GM12864 (cell line): ENCODE data around the gene POU4F2.

ENCODE experiments used
- DNase-seq: peaks from one replicate; pipeline ENCODE4 v3.0.0-alpha.2; 2011; ENCODE audit warnings: low read depth
- H3K4me3 ChIP-seq: 2 replicates; pipeline ENCODE4 v1.5.1; 2011; ENCODE audit warnings: mild to moderate bottlenecking, low read depth, low read length, control low read depth
- TF ChIP-seq, protein P1 (sequence below): IDR thresholded peaks from 2 replicates; pipeline ENCODE4 v1.5.1; 2011; ENCODE audit warnings: low read depth, mild to moderate bottlenecking, moderate library complexity, low read length, control low read depth, inconsistent platforms; ENCODE audit errors: missing control alignments

POU4F2 gene

DNA sequence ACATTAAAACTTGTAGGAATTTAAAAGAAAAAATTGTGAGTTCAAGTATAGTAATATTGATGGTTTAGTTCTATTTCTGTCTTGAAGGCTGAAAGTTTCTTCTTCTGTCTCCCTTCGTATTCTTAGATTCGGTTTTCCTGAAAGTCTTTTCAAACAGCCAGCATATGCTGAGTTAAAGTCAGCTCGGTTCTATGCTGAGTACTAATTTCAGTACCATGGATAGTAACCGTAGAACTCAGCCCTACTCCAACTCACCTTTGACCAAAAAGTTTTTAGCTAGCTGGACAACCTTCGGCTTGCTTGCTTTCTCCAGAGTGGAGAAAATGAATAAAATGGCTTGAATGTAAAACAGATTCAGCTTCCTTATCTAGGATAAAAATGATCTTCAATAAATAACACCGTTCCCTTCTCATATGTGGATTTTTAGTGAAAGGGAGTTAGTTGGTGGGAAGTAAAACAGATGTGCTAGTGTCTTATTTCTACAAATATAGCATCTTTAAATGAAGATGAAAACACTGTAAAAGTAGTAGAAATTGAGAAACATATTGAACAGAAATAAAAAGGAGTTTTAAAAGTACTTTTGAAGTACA, 5.2 kb downstream of the POU4F2 start:
- no peak for DNase-seq
- TF ChIP-seq, protein P1, sequence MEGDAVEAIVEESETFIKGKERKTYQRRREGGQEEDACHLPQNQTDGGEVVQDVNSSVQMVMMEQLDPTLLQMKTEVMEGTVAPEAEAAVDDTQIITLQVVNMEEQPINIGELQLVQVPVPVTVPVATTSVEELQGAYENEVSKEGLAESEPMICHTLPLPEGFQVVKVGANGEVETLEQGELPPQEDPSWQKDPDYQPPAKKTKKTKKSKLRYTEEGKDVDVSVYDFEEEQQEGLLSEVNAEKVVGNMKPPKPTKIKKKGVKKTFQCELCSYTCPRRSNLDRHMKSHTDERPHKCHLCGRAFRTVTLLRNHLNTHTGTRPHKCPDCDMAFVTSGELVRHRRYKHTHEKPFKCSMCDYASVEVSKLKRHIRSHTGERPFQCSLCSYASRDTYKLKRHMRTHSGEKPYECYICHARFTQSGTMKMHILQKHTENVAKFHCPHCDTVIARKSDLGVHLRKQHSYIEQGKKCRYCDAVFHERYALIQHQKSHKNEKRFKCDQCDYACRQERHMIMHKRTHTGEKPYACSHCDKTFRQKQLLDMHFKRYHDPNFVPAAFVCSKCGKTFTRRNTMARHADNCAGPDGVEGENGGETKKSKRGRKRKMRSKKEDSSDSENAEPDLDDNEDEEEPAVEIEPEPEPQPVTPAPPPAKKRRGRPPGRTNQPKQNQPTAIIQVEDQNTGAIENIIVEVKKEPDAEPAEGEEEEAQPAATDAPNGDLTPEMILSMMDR, result no peak
- H3K4me3 ChIP-seq, result no peak overlapping the region

DNA sequence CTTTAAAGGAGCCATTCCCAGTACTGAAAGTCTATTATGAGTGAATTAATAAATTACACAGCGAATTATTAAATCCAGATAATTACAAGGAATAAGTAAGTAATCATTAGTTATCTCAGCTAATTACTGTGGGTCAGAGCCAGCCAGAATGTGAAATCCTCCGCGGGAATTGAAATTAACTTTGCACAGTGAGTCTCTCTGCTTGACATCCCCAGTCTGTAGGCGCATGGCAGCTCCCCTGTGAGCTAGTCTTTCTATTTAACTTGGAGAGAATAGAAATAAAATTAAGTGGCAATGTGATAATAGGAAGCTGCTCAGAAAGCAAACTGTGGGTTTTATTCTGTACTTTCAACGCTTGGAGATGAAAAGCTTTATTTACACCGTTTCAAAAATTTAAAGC, 7.2 kb downstream of the POU4F2 start:
- DNase-seq, result no peak
- TF ChIP-seq, protein P1, result no peak
- no peak overlapping the region for H3K4me3 ChIP-seq

DNA sequence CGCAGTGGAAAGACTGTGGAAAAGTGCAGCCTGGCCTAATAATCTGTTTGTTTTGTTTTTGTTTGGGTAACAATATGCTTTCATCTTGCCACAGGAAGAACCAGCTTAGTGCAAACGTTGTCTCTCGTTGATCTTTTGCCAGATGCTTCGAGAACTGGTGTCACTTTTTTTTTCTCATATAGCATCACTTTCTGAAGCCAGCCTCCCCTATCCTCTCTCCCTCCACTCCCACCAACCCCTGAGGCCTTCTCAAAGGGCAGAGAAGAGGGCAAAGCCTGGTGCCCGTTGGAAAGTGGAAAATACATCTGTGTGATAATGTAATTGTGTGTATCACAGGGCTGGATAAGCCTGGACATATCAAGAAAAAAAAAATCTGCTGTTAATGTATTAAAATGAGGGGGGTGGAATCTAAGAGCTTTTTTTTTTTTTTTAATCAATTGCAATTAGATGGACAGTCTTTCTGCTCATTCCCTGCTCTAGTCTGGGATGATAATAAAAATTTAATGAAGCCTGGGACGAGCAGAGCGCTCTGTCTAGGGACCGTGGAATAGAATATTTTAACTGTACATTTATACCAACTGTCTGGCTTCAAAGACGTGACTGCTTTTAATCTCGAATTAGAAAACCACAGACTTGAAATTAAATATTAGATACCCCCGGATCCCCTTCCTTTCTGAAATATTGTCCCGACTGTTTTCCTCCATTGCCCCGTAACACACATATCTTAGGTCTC, 8.1 kb downstream of the POU4F2 start:
- DNase-seq, result no peak
- no peak overlapping the region for H3K4me3 ChIP-seq
- TF ChIP-seq, protein P1, result no peak

DNA sequence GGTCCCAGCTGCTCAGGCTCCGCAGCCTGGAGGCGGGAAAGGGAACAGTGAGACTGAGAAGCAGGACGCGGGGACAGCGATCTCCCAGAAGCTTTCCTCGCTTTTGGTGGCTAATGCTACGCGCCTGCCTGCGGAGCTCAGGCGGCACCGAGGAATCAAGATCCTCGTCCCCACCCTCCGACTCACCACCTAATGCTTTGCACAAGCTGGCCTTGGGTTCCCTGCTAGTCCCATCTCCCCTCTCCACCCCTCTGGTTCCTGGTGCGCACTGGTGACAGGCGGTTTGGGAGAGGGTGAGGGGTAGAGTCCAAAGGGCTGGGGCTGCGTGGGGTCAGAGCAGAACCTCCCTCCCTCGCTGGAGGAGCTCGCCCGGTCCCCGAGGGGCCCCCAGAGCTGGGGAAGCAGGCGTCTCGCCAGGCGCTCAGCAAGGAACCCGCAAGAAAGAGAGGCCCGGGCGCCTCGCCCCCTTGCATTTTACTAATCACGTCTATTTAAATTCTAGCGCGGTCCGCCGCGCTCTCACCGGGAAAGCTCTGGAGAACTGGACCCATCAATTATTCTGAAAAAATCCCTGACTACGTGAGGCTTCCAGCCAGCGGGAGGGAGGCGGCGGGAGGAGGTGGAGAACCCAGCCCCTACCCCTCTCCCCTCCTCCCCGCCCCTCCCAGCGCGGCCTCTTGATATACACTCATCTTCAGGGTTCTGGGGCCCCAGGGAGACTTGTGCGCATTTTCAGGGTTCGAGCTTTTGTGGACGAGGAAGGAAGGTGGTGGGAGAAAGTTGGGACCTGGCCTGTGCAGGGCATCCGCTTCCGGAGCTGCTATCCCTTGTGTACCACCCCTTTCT, 9.1 kb downstream of the POU4F2 start:
- no peak overlapping the region for H3K4me3 ChIP-seq
- DNase-seq, result no peak
- TF ChIP-seq, protein P1, result no peak

DNA sequence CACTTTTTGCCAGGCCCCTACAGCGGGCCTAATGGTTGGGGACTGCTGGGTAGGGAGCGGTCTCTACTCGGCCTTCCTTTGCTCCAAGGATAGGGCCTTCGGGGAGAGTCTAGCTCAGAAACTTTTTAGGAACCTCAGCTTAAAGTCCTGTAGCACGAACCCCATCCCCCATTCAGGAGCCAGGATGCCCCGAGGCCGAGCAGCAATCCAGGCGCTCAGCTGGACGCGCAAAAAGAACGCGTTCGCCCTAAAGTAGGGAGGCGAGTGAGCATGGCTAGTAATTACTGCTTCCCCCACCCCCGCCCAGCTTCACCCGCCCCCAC, 9.7 kb downstream of the POU4F2 start:
- no peak for DNase-seq
- TF ChIP-seq, protein P1, result no peak
- H3K4me3 ChIP-seq, result no peak overlapping the region

DNA sequence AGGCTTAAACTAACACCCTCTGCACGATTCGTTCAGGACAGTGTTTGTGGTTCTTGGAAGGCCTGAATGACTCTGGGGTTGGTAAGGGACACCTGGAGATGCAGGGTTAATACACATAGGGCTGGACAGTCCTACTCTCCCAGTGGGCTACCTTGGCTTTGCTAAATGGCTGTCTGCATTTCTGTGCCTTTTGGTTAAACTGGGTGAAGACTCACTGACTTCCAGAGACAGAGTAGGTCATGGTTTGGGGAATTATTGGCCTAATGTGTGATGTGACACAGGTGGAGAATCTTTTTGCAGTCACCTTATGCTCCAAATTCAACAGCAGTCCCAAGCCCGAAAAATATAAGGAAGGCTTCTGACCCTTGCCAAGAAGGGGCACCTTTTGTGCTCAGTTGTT, 10.5 kb downstream of the POU4F2 start:
- TF ChIP-seq, protein P1, result no peak
- no peak for DNase-seq
- no peak overlapping the region for H3K4me3 ChIP-seq

DNA sequence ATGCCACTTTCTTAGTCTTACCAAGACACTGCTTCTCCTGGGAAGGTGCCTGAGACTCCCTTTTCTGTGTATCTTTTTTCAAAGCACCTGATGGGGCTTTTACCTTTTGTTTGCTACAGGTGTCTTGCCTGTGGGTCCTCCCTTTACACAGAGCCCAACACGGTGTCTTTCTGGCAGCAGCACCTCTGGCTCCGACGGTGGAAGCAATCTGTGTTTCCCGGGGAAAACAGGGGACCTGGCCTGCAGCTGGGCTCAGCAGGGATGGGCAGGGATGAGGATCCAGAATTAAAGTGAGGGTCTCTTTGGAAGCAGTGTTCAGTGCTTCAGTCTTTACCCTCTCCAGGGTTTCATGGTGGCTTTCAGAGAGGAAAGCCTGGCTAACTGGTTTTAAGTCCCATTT, 11.3 kb downstream of the POU4F2 start:
- TF ChIP-seq, protein P1, result no peak
- no peak for DNase-seq
- H3K4me3 ChIP-seq, result no peak overlapping the region
